GM21619 (cell line): ENCODE results near the gene SGCA.

Source experiments
- ATAC-seq: cut with Tn5 transposase; IDR thresholded peaks from one replicate; pipeline ENCODE4 v1.9.1; 2021; ENCODE audit not compliant: unreplicated experiment

SGCA gene

GRCh38 chr17:50207315-50207714 is 41.5 kb downstream of the SGCA start:
- ATAC-seq = no peak

- no peak for ATAC-seq
Measured at GRCh38 chr17:50207792-50208567, 42.2 kb downstream of the SGCA start.

- no peak for ATAC-seq
Measured at GRCh38 chr17:50208611-50209061, 42.8 kb downstream of the SGCA start.

- ATAC-seq = no peak
Measured at GRCh38 chr17:50209133-50209471, 43.3 kb downstream of the SGCA start.

GRCh38 chr17:50209472-50210239 is 43.9 kb downstream of the SGCA start:
- no peak for ATAC-seq

GRCh38 chr17:50210240-50211225 is 44.7 kb downstream of the SGCA start:
- no peak for ATAC-seq

GRCh38 chr17:50211249-50212120 is 45.7 kb downstream of the SGCA start:
- no peak for ATAC-seq

GRCh38 chr17:50212121-50212843 is 46.5 kb downstream of the SGCA start:
- no peak for ATAC-seq

GRCh38 chr17:50213026-50214022 is 47.5 kb downstream of the SGCA start:
- ATAC-seq = peak; percentile 96

GRCh38 chr17:50214976-50215760 is 49.4 kb downstream of the SGCA start:
- no peak for ATAC-seq

- ATAC-seq = no peak
Measured at GRCh38 chr17:50217591-50217990, 51.8 kb downstream of the SGCA start.

- no peak for ATAC-seq
Measured at GRCh38 chr17:50218071-50218759, 52.4 kb downstream of the SGCA start.

GRCh38 chr17:50218771-50219315 is 53.0 kb downstream of the SGCA start:
- ATAC-seq = no peak

- no peak for ATAC-seq
Measured at GRCh38 chr17:50219342-50219741, 53.5 kb downstream of the SGCA start.

GRCh38 chr17:50219939-50220465 is 54.2 kb downstream of the SGCA start:
- no peak for ATAC-seq

GRCh38 chr17:50220811-50221210 is 55.0 kb downstream of the SGCA start:
- ATAC-seq = no peak
